BLaER1 (cell line): Measurements from ENCODE around the gene GOLGA8K.
"Not testable (repeated sequence)": the region's sequence is repeated elsewhere in the genome, so short reads cannot be mapped to it uniquely, and the experiment has no call there.

Experiments
- H3K27ac ChIP-seq: shearing (Covaris generic); formaldehyde crosslinking; 2 replicates; pipeline ENCODE4 v1.8.1; 2022
- H3K27me3 ChIP-seq: shearing (Covaris generic); formaldehyde crosslinking; 2 replicates; pipeline ENCODE4 v1.8.1; 2022
- H3K36me3 ChIP-seq: shearing (Covaris generic); formaldehyde crosslinking; 2 replicates; pipeline ENCODE4 v1.8.1; 2022
- H3K4me1 ChIP-seq: shearing (Covaris generic); formaldehyde crosslinking; 2 replicates; pipeline ENCODE4 v1.8.1; 2022
- H3K4me2 ChIP-seq: shearing (Covaris generic); formaldehyde crosslinking; 2 replicates; pipeline ENCODE4 v1.8.1; 2022
- H3K4me3 ChIP-seq: shearing (Covaris generic); formaldehyde crosslinking; 2 replicates; pipeline ENCODE4 v1.8.1; 2022
- H3K9ac ChIP-seq: shearing (Covaris generic); formaldehyde crosslinking; 2 replicates; pipeline ENCODE4 v1.8.1; 2022
- H3K9me3 ChIP-seq: shearing (Covaris generic); formaldehyde crosslinking; 2 replicates; pipeline ENCODE4 v1.8.1; 2022
- H4K20me1 ChIP-seq: shearing (Covaris generic); formaldehyde crosslinking; 2 replicates; pipeline ENCODE4 v1.8.1; 2022

GOLGA8K gene, protein sequence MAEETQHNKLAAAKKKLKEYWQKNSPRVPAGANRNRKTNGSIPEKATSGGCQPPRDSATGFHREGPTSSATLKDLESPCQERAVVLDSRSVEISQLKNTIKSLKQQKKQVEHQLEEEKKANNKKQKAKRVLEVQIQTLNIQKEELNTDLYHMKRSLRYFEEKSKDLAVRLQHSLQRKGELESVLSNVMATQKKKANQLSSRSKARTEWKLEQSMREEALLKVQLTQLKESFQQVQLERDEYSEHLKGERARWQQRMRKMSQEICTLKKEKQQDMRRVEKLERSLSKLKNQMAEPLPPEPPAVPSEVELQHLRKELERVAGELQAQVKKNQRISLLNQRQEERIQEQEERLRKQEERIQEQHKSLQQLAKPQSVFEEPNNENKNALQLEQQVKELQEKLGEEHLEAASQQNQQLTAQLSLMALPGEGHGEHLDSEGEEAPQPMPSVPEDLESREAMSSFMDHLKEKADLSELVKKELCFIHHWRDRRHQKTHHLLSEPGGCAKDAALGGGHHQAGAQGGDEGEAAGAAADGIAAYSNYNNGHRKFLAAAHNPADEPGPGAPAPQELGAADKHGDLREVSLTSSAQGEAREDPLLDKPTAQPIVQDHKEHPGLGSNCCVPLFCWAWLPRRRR

DNA sequence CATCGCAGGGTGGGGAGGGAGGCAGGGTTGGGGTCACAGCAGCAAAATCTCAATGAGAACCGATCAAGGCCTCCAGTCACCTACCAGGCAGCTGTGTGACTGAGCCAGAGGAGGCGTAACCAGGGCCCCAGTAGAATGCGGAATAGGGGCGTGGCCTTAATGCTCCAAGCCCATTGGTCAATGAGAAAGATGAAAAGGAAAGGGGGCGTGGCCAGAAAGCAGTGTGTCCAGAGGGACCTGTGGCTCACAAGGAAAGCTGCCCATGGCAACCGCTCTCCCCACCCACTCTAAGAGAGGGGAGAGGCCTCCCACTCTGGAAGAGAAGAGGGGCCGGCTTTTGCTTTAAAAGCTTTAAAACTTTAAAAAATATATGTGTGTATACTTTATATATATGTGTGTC is at the start of gene GOLGA8K:
GOLGA8K (minus strand) TSS at position 101 of the 400 bp plus-strand sequence; CDS start at position 3, 98 bp downstream.
- not testable (repeated sequence) for H3K4me1 ChIP-seq, H4K20me1 ChIP-seq, H3K27ac ChIP-seq, H3K9ac ChIP-seq, H3K36me3 ChIP-seq, H3K4me3 ChIP-seq, H3K27me3 ChIP-seq, H3K9me3 ChIP-seq, H3K4me2 ChIP-seq

DNA sequence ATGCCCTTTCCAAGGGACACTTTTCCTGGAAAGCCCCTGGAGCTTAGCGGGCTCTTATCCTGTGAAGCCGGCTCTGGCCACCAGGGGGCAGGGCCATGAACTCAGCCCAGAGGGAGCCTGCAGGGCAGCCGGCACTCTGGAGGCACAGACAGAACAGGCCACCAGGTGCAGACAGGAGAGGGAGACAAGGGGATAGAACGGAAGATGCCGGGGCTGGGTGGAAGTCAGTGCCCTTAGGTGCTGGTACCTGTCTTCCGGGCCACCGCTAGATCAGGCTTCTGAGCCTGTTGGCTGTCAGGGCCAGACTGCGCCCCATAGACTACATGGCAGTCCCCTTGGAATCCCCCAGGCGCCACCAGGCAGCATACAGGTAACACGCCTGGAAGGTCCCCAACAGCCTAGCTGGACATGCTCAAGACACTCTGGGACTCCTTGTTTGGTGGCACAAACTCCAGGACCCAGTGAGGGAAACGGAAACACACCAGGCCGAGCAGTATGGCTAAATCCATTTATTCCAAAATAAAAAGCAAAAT is 37.4 kb upstream of the GOLGA8K start:
- not testable (repeated sequence) for H3K36me3 ChIP-seq, H3K27me3 ChIP-seq, H3K4me3 ChIP-seq, H3K4me1 ChIP-seq, H4K20me1 ChIP-seq, H3K27ac ChIP-seq, H3K4me2 ChIP-seq, H3K9ac ChIP-seq, H3K9me3 ChIP-seq

DNA sequence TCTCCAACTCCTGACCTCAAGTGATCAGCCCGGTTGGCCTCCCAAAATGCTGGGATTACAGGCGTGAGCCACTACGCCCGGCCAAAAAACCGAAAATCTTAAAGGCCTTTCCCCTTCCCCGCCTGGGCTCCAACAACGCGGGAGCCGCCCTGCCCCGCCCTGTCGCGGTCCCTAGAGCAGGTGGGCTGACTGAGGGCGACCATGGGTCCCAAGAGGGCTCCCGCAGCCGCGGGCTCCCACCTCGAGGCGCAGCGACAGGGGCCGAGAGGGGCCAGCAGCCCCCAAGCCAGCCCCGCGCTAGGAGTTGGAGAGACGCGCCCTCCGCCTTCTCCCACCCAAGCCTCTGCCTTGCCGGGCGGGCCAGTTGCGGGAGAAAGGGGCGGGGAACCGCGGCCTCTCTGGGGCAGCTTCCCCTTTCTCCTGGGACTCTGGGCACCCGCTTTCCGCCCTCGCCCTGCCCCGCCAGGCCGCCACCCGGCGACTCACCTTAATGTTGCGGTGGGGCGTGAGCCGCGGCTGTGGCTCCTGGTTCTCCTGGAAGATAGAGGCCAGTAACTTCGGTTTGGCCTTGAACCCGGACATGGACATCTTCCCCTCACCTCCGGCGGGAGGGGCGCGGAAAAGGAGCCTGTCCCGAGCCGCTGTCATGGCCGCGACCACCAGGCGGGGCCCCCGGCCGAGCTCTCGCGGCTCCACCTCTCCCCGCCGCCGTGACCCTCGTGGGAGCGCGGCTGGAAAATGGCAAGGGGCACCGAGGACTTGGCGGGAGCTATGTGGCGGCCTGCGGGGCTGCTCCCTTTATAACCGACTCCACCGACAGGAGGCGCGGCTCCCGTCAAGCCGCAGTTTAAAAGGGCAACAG is 31.2 kb upstream of the GOLGA8K start:
- H4K20me1 ChIP-seq, H3K9me3 ChIP-seq, H3K27ac ChIP-seq, H3K9ac ChIP-seq, H3K27me3 ChIP-seq, H3K4me3 ChIP-seq, H3K4me1 ChIP-seq, H3K4me2 ChIP-seq, H3K36me3 ChIP-seq: not testable (repeated sequence)

DNA sequence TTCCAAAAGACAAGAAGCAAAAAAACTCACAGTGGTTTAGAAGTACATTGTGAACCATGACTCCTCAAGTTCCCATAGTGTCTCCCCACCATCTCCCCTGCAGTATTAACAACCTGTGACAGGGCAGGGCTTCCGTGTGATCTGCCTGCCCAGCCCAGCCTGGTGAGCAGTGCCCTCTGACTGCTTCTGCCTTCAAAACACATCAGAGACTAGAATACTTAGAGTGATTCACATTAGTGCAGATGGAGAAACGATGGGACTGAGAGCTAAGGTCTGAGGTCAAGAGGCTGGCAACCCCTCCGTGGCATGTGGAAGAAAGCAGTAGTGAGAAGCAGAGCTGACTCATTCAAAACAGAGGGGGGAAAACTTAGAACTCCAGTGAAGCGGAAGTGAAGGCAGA is 24.5 kb upstream of the GOLGA8K start:
- not testable (repeated sequence) for H3K4me2 ChIP-seq, H4K20me1 ChIP-seq, H3K36me3 ChIP-seq, H3K27me3 ChIP-seq, H3K27ac ChIP-seq, H3K4me3 ChIP-seq, H3K9me3 ChIP-seq, H3K4me1 ChIP-seq, H3K9ac ChIP-seq

DNA sequence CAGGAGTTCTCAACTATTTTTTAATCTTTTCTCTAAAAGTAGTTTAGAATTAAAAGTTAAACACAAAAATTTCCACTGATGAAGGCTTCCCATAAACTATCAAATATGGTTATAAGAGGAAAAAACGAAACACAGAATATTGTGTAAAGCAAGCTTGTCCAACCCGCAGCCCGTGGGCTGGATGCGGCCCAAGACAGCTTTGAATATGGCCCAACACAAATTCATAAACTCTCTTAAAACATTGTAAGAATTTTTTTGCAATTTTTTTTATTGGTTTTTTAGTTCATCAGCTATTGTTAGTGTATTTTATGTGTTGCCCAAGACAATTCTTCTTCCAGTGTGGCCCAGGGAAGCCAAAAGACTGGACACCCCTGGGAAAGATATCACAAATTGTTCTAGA is 23.4 kb upstream of the GOLGA8K start:
- H3K9ac ChIP-seq, H3K4me3 ChIP-seq, H3K9me3 ChIP-seq, H3K27me3 ChIP-seq, H3K27ac ChIP-seq, H3K4me2 ChIP-seq, H3K36me3 ChIP-seq, H3K4me1 ChIP-seq, H4K20me1 ChIP-seq: not testable (repeated sequence)

DNA sequence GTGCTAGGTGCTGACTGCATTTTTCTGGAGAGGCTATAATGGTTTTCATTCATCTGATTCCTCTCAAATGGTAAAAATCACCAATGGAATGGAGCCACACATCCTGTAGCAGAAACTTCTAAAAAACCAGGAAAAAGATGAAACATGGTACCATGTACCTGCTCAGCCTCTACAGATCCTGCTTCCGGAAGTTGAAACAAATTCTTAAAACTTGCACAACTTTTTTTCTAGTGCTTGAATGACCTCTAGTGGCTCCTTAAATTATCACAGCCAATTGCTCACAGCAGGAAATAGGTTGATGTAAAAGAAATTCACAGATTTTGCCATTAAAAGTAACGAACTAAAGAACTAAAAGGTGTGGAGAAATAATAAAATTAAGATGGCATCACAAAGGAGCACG is 4.8 kb upstream of the GOLGA8K start:
- not testable (repeated sequence) for H3K27ac ChIP-seq, H4K20me1 ChIP-seq, H3K36me3 ChIP-seq, H3K9me3 ChIP-seq, H3K27me3 ChIP-seq, H3K4me3 ChIP-seq, H3K9ac ChIP-seq, H3K4me1 ChIP-seq, H3K4me2 ChIP-seq

DNA sequence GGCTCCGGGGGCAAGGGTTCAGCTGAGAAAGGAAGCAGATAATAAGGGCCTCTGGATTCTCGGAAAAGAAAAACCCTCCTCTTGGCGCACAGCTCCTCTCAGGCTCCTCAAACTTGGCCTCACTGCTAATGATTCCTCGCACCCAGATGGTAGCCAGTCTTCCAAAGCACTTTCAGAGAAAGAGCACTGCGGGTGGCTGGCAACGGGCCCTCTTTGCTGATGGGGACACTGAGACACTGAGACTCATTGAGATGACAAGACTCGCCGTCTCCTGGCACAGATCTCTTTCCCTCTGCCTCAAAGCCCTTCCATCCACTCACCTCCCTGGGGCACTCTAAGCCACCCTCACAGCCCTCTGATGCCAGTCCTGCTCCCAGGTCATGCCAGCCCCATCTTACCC is 6.6 kb downstream of the GOLGA8K start:
- not testable (repeated sequence) for H3K27me3 ChIP-seq, H3K4me2 ChIP-seq, H3K27ac ChIP-seq, H4K20me1 ChIP-seq, H3K36me3 ChIP-seq, H3K4me3 ChIP-seq, H3K4me1 ChIP-seq, H3K9ac ChIP-seq, H3K9me3 ChIP-seq

DNA sequence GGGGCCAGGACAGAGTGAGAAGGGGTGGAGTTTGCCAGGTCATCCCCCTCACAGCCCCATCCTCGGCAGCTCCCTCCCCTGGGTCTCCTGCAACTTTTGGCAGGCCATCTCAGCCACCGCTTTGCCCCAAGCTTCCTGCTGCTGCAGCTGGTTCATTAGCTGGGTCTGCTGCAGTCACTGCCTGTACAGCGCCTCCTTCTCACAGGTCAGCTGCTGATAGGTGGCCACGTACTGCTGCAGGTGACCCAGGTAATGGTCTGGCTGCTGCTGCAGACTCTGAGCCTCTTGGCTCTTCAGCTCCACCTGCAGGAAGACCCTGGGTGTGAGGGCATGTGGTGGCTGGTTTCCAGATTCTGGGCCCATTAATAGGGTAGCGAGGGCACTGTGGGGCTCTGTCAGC is 8.3 kb downstream of the GOLGA8K start:
- not testable (repeated sequence) for H3K4me1 ChIP-seq, H3K36me3 ChIP-seq, H3K4me3 ChIP-seq, H3K27me3 ChIP-seq, H3K9ac ChIP-seq, H4K20me1 ChIP-seq, H3K4me2 ChIP-seq, H3K9me3 ChIP-seq, H3K27ac ChIP-seq

DNA sequence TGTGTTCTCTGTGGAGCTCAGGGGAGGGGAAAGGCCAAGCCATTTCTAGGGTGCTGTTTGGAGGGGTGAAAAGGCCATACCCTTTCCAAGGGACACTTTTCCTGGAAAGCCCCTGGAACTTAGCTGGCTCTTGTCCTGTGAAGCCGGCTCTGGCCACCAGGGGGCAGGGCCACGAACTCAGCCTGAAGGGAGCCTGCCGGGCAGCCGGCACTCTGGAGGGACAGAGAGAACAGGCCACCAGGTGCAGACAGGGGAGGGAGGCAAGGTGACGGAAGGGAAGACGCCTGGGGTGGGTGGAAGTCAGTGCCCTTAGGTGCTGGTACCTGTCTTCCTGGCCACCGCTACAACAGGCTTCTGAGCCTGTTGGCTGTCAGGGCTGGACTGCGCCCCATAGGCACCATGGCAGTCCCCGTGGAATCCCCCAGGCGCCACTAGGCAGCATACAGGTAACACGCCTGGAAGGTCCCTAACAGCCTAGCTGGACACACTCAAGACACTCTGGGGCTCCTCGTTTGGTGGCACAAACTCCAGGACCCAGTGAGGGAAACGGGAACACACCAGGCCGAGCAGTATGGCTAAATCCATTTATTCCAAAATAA is 14.9 kb downstream of the GOLGA8K start:
- H3K9ac ChIP-seq, H3K27me3 ChIP-seq, H3K27ac ChIP-seq, H3K4me3 ChIP-seq, H3K36me3 ChIP-seq, H3K9me3 ChIP-seq, H4K20me1 ChIP-seq, H3K4me2 ChIP-seq, H3K4me1 ChIP-seq: not testable (repeated sequence)

DNA sequence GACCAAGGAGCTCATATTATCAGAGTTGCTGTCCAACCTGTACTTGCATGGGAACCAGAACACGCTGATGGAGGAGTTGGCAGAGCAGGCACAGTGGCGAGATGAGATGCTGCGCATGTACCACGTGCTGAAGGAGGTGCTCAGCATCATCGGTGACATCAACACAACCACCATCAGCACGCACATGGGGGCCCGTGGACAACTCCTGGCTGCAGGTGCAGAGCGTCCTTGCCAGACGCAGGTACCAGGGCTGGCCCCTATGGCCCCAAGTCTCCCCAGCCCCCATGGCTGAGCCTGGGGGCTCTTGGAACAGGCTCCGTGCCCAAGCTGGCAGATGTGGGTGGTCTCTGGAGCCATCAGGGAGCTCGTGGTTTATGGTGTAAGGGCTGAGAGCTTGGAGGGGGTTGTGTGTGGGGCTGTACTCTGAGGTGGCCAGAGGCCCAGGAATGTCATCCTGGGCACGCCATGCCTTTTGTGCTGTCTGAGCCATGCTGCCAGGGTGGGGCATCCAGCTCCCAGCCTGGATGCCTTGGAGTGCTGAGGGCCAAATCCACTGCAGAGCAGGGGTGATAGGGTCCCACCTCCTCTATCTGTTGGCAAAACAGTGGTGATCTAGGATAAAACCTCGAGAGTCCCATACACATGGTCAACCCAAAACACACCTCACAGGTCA is 17.1 kb downstream of the GOLGA8K start:
- not testable (repeated sequence) for H3K4me2 ChIP-seq, H3K9ac ChIP-seq, H3K4me1 ChIP-seq, H3K27me3 ChIP-seq, H4K20me1 ChIP-seq, H3K9me3 ChIP-seq, H3K27ac ChIP-seq, H3K4me3 ChIP-seq, H3K36me3 ChIP-seq

DNA sequence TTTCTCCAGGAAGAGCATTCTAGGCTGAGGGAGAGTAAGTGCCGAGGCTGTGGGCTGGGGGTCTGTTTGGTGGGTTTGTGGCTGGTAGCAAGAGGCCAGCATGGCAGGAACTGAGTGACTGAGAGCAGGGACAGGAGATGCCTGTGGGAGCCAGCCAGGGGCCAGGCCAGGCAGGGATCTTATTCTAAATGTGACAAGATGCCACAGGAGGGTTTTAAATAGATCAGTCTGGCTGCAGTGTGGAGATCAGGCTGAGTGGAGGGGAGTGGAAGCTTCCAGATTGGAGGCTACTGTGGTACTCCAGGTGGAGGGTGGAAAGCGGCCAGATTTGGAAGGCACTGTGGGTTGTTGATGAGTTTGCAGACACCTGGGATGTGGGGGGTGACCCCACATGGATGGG is 28.9 kb downstream of the GOLGA8K start:
- not testable (repeated sequence) for H3K9ac ChIP-seq, H3K9me3 ChIP-seq, H3K36me3 ChIP-seq, H3K27ac ChIP-seq, H3K27me3 ChIP-seq, H3K4me2 ChIP-seq, H4K20me1 ChIP-seq, H3K4me3 ChIP-seq, H3K4me1 ChIP-seq

DNA sequence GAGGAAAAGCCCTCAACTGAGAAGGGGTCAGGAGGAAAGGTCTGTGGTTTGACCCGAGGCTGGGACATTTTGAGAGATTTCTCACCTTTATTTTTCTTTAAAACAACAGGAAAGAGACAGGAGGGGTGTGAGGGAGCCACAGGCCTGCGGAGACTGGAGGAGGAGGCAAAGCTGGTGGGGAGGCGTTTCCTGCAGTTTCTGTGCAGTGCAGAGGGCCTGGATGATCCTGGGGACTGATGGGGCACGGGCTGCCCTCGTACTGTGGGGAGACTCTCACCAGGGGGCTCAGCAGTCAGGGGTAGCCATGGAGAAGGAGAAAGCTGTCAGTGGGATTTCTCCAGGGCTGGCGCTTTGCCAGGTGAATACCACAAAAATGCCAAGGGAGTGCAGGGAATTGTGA is 29.4 kb downstream of the GOLGA8K start:
- not testable (repeated sequence) for H3K27ac ChIP-seq, H3K9ac ChIP-seq, H4K20me1 ChIP-seq, H3K36me3 ChIP-seq, H3K4me3 ChIP-seq, H3K4me1 ChIP-seq, H3K27me3 ChIP-seq, H3K9me3 ChIP-seq, H3K4me2 ChIP-seq

DNA sequence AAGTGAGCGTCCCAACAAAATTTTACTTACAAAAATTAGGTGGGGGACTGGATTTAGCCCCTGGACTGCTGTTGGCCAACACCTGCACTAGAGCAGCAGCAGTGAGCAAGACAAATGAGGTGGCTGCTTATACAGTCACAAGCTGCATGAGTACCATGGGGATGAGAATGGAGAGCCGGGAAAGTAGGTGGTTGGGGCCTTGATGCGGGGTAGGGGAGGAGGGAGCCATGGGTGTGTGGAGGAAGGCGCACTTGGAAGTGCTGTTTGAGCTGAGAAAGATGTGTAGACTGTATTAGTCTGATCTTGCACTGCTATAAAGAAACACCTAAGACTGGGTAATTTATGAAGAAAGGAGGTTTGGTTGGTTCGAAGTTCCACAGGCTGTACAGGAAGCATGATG is 31.0 kb downstream of the GOLGA8K start:
- not testable (repeated sequence) for H3K9ac ChIP-seq, H4K20me1 ChIP-seq, H3K4me2 ChIP-seq, H3K4me1 ChIP-seq, H3K27me3 ChIP-seq, H3K9me3 ChIP-seq, H3K27ac ChIP-seq, H3K4me3 ChIP-seq, H3K36me3 ChIP-seq

DNA sequence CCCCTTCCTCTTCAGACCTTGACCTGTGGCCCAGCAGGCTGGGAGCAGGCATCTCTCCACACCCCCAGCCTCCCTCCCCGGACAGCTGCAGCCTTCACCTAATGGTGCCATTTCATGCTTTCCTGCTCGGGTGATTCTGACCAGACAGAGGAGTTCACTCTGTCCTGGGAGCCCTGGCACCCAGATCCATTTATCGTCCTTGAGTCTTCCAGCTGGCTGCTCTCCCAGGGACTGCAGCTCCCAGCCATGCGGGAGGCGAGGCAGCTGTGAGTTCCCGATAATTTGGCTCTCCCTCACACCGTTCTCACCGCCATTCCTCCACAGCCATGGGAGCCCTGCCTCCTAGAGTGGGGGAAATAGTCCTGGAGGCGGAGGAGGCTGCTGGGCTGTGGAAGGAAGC is 32.6 kb downstream of the GOLGA8K start:
- H3K27me3 ChIP-seq, H3K4me2 ChIP-seq, H3K4me3 ChIP-seq, H4K20me1 ChIP-seq, H3K4me1 ChIP-seq, H3K9ac ChIP-seq, H3K36me3 ChIP-seq, H3K27ac ChIP-seq, H3K9me3 ChIP-seq: not testable (repeated sequence)
